ENCODE measurements around the gene SLC38A10. TPM values are rescaled to one million over a fixed set of nuclear protein-coding genes. Genes with fewer than 3 reads are reported as not detected.

SLC38A10 gene
- total and polyA plus RNA-seq, 2 of the 13 experiments (the other 11 are each of a cell fraction or from before 2014, with no cell fraction given) = 23.4 to 55.8 TPM

DNA sequence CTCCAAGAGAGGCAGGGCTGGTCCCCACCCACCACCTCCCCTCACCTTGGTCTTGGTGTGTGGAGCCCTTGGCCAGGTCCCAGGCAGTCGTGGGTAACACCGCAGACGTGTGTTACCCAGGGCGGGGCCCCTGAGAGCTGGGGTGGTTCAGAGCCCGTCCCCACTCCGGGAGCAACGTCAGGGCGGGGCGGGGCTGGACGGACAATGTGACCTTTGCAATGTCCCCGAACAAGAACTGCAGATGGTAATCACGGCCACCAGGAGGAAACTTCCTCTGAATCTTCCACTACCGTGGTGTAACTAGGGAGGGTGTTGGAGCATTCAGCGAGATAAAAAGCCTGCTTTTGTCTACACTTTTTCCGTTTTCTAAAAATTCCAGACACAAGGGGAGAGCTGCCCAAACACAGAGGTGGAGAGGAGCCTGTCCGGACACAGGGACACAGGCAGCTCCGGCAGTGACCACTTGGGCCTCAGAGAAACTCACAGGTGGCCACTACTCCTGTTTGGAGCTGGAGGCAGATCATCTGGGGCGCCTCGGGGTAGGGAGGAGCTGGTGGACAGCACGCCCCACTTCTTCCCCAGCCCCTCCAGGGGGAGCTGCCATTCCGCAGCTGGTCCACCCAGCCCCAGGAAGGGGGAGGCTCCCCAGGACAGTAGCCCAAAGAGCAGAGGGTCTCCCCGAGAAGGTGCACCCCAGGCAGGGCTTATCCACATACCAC is 14.2 kb upstream of the SLC38A10 start (continued):
- TF ChIP-seq NCOR1 (IDR thresholded peaks at IDR 0.05; ENCODE audit: borderline replicate concordance, low read length) (0 out of 2 replicates have a peak, but pooled peaks have one; percentile 7), IRX3 (CRISPR knock-in tag; IDR thresholded peaks at IDR 0.05; ENCODE audit: borderline replicate concordance, low read depth) (no peak), XRCC5 (optimal IDR thresholded peaks at IDR 0.05; ENCODE audit: low read length) (peak; percentile 86), RBM22 (optimal IDR thresholded peaks at IDR 0.05; ENCODE audit: low read length) (no peak), ZNF639 (CRISPR knock-in tag; conservative IDR thresholded peaks at IDR 0.05) (peak; percentile 25; the same call in 1 of the 2 replicates), HNRNPLL (IDR thresholded peaks at IDR 0.05; ENCODE audit: low read depth, low read length, poor library complexity, severe bottlenecking) (peak; percentile 47), NR2C2 (CRISPR knock-in tag; IDR thresholded peaks at IDR 0.05; ENCODE audit: borderline replicate concordance) (peak; percentile 29; the same call in 1 of the 2 replicates), ZNF556 (CRISPR knock-in tag; IDR thresholded peaks at IDR 0.05; ENCODE audit: borderline replicate concordance) (peak; percentile 80; the same call in 1 of the 2 replicates), BORCS8-MEF2B (CRISPR knock-in tag; IDR thresholded peaks at IDR 0.05) (no peak), SMAD3 (CRISPR knock-in tag; IDR thresholded peaks at IDR 0.05) (no peak; the same call in 1 of the 2 replicates), TGIF2 (CRISPR knock-in tag; IDR thresholded peaks at IDR 0.05) (0 out of 2 replicates have a peak, but pooled peaks have one; percentile 42), MEF2D (CRISPR knock-in tag; IDR thresholded peaks at IDR 0.05) (peak; percentile 14; the same call in 1 of the 2 replicates), ZNF276 (CRISPR knock-in tag; IDR thresholded peaks at IDR 0.05; ENCODE audit: low read depth) (0 out of 2 replicates have a peak, but pooled peaks have one; percentile 35), KMT2A (CRISPR knock-in tag; IDR thresholded peaks at IDR 0.05) (peak; percentile 59; the same call in 1 of the 2 replicates), NCOA2 (CRISPR knock-in tag; IDR thresholded peaks at IDR 0.05) (no peak), NR2F1 (CRISPR knock-in tag; IDR thresholded peaks at IDR 0.05) (peak in 1 of 2 experiments; percentile 43; a peak in 1 of 4 replicates), JARID2 (CRISPR knock-in tag; IDR thresholded peaks at IDR 0.05; ENCODE audit: insufficient replicate concordance) (no peak), CHD4 (IDR thresholded peaks at IDR 0.05; ENCODE audit: borderline replicate concordance, low read length) (0 out of 2 replicates have a peak, but pooled peaks have one; percentile 28), ZBTB21 (CRISPR knock-in tag; IDR thresholded peaks at IDR 0.05) (no peak), TSC22D2 (CRISPR knock-in tag; IDR thresholded peaks at IDR 0.05; ENCODE audit: borderline replicate concordance) (no peak), SNAPC5 (CRISPR knock-in tag; IDR thresholded peaks at IDR 0.05; ENCODE audit: borderline replicate concordance) (no peak), ZNF747 (CRISPR knock-in tag; IDR thresholded peaks at IDR 0.05; ENCODE audit: borderline replicate concordance) (peak; percentile 85; the same call in 1 of the 2 replicates)
- TF ChIP-seq, protein P1, sequence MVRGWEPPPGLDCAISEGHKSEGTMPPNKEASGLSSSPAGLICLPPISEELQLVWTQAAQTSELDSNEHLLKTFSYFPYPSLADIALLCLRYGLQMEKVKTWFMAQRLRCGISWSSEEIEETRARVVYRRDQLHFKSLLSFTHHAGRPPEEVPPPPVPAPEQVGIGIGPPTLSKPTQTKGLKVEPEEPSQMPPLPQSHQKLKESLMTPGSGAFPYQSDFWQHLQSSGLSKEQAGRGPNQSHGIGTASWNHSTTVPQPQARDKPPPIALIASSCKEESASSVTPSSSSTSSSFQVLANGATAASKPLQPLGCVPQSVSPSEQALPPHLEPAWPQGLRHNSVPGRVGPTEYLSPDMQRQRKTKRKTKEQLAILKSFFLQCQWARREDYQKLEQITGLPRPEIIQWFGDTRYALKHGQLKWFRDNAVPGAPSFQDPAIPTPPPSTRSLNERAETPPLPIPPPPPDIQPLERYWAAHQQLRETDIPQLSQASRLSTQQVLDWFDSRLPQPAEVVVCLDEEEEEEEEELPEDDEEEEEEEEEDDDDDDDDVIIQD (CRISPR knock-in tag; IDR thresholded peaks at IDR 0.05; ENCODE audit: low read depth) = peak; percentile 63; the same call in 1 of the 2 replicates

Data from HepG2 (cell line).